T-cell (primary cell): ENCODE results near the gene TMEM187. TPM values are rescaled to one million over a fixed set of nuclear protein-coding genes. Genes with fewer than 3 reads are reported as not detected.

Source experiments
- ATAC-seq, 4 experiments: fragments of 200-7000 bp in 3 of 4; fragments of 150-1000 bp in 1 of 4; cut with Tn5 transposase; replicated peaks in 1 of 4; 1 replicate in 3 of 4; 2 replicates in 1 of 4; pipeline ENCODE4 v1.10.0; 2021; ENCODE audit warnings: moderate library complexity in 3 of 4, mild to moderate bottlenecking in 2 of 4, moderate number of reproducible peaks in 1 of 4
- CTCF ChIA-PET, 2 donors: fragments of 300-600 bp; sonication (Branson Sonifier 250); formaldehyde crosslinking; loops; one replicate each; lab custom pipeline; 2022; ENCODE audit warnings: antibody characterized with exemption in 2 of 2; lab: Charles Lee
- POLR2A ChIA-PET, 2 donors: fragments of 300-600 bp; sonication (Branson Sonifier 250); formaldehyde crosslinking; loops; one replicate each; lab custom pipeline; 2022; ENCODE audit warnings: antibody characterized with exemption in 2 of 2; lab: Charles Lee
- DNase-seq, 35 experiments: peaks; one replicate each; pipeline versions ENCODE4 v3.0.0 to v3.0.0-alpha.2; 2013 to 2023
- H3K27ac ChIP-seq: one replicate; pipeline ENCODE4 v1.5.1; 2013; ENCODE audit warnings: low read length
- H3K27me3 ChIP-seq, 2 experiments: replicated peaks in 1 of 2; 1 replicate in 1 of 2; 2 replicates in 1 of 2; pipeline versions ENCODE4 v1.6.1 to v1.7.0; 2013; ENCODE audit warnings: low read length in 1 of 2, mixed read lengths in 1 of 2; ENCODE audit not compliant: control insufficient read depth in 2 of 2, insufficient read depth in 2 of 2; ENCODE audit errors: extremely low read depth in 1 of 2
- H3K36me3 ChIP-seq, 2 donors: 1 replicate in 1 of 2; 2 replicates in 1 of 2; pipeline versions ENCODE4 v1.6.1 to v1.7.0; 2013; ENCODE audit warnings: low read length in 1 of 2; ENCODE audit not compliant: control insufficient read depth in 2 of 2, insufficient read depth in 1 of 2; ENCODE audit errors: extremely low read depth in 1 of 2
- H3K4me1 ChIP-seq, 2 experiments: 1 replicate in 1 of 2; 2 replicates in 1 of 2; pipeline versions ENCODE4 v1.6.1 to v1.7.0; 2013; ENCODE audit warnings: low read length in 2 of 2, mixed read lengths in 1 of 2; ENCODE audit not compliant: insufficient read depth in 2 of 2, control insufficient read depth in 1 of 2; ENCODE audit errors: extremely low read depth in 1 of 2
- H3K4me3 ChIP-seq, 2 donors: 1 replicate in 1 of 2; 2 replicates in 1 of 2; pipeline versions ENCODE4 v1.5.1 to v1.7.0; 2013; ENCODE audit warnings: mild to moderate bottlenecking in 2 of 2, low read length in 1 of 2, moderate library complexity in 1 of 2; ENCODE audit not compliant: control insufficient read depth in 1 of 2; ENCODE audit errors: extremely low read depth in 1 of 2
- H3K9me3 ChIP-seq: 2 replicates; pipeline ENCODE4 v1.7.0; 2013
- H3K27ac Mint-ChIP-seq, 2 donors: one replicate each; pipeline ENCODE4 v1.8.0; 2020 to 2021; ENCODE audit warnings: mild to moderate bottlenecking in 2 of 2, mixed read lengths in 2 of 2
- H3K27me3 Mint-ChIP-seq, 2 donors: one replicate each; pipeline ENCODE4 v1.8.0; 2021 to 2022; ENCODE audit warnings: mixed read lengths in 2 of 2
- H3K36me3 Mint-ChIP-seq: one replicate; pipeline ENCODE4 v1.8.0; 2021; ENCODE audit warnings: mixed read lengths
- H3K4me1 Mint-ChIP-seq, 3 donors: one replicate each; pipeline ENCODE4 v1.8.0; 2020 to 2022; ENCODE audit warnings: mixed read lengths in 3 of 3, mild to moderate bottlenecking in 1 of 3
- H3K4me3 Mint-ChIP-seq, 3 donors: one replicate each; pipeline ENCODE4 v1.8.0; 2020 to 2022; ENCODE audit warnings: mild to moderate bottlenecking in 3 of 3, mixed read lengths in 3 of 3, moderate library complexity in 3 of 3
- H3K9me3 Mint-ChIP-seq, 3 donors: one replicate each; pipeline ENCODE4 v1.8.0; 2020 to 2022; ENCODE audit warnings: mixed read lengths in 3 of 3
- WGBS: methylation state at CpG from one replicate; pipeline ENCODE4 v1.1.5; 2013; ENCODE audit warnings: missing lambda C conversion rate; ENCODE audit not compliant: insufficient coverage; 5-methylcytosine and 5-hydroxymethylcytosine counted together
- total RNA-seq, 35 experiments: library from RNA in 6 of 35; stranded (reverse) in 6 of 35; fragments of 120-200 nt in 1 of 35; gene quantifications; one replicate each; pipeline versions ENCODE4 v1.2.1 to v1.2.4 and lab custom pipeline; 2013 to 2026

The TMEM187 gene
- total RNA-seq, 5 donors from 2014 or later (not counting 1 experiment from before 2014, with no cell fraction given) = 4.0 to 16.9 (median 14.1) TPM

DNA sequence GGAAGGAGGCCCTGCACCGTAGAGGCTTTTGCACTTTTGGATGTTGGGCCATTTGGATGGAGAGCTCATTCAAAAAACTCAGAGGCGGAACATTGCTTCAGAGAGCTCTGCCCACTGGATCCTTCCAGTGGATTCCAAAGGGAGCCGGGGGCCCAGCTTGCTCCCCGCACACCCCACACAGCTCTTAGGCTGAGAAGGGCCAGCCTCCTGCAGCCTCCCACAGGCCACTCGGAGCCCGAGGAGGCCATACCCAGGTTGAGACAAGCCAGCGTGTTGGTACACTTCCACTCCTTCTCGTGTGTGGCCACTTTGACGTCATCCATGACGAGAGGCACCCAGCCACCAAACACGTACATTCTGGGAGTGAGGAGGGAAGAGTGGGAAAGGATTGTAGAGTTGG is 11.3 kb upstream of the TMEM187 start:
- Histone ChIP-seq H3K4me1 (peaks cover 0 to 21% of the 10 kb centered on the region in 2 experiments), H3K36me3 (peaks cover 20 to 77% of the 10 kb centered on the region in 2 donors), H3K9me3 (no peaks in the 10 kb centered on the region), H3K27ac (no peak overlapping the region), H3K4me3 (no peak overlapping the region), H3K27me3 (no peaks in the 10 kb centered on the region)
- no peak overlapping the region for H3K4me3 Mint-ChIP-seq
- H3K27me3 Mint-ChIP-seq = no peaks in the 10 kb centered on the region
- ChIA-PET POLR2A (interaction anchor here in 1 of 2 donors (0.6 kb wide), 1 partner anchor 9 kb away, joined by 4 read pairs; no protein-coding TSS in a partner anchor), CTCF (no interaction called here)
- no peaks in the 10 kb centered on the region for H3K9me3 Mint-ChIP-seq
- peaks cover 7% of the 10 kb centered on the region for H3K36me3 Mint-ChIP-seq
- H3K27ac Mint-ChIP-seq = no peak overlapping the region
- ATAC-seq (no peak), DNase-seq (no peak)
- peaks cover 11 to 19% (median 14%) of the 10 kb centered on the region in 3 donors for H3K4me1 Mint-ChIP-seq
- 100% methylated on average over 2 of the region's 11 CpGs for WGBS

DNA sequence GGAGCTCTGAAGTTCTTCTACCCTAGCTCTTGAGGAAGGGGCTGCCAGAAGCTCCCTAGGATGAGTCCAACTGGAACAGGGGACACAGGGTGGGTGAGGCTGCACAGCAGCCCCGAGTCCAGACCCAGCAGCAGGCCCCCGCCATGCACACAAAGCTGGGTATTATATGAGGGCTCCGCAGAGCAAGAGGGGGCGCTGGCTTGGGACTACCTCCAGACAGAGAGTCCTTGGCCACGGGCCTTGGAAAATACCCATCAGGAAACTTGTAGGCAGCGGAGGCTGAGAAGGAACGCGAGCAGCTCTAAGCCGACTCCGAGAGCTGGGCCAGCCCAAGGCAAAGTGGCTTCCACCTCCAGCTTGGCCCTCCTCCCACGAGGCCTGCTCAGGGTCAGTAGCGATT is 9.0 kb upstream of the TMEM187 start:
- H3K4me3 Mint-ChIP-seq = no peak overlapping the region
- peaks cover 33 to 40% (median 36%) of the 10 kb centered on the region in 3 donors for H3K4me1 Mint-ChIP-seq
- H3K9me3 Mint-ChIP-seq = no peaks in the 10 kb centered on the region
- POLR2A ChIA-PET = no interaction called here
- Histone ChIP-seq H3K27ac (no peak overlapping the region), H3K4me1 (peaks cover 6 to 44% of the 10 kb centered on the region in 2 experiments), H3K27me3 (no peaks in the 10 kb centered on the region), H3K4me3 (no peak overlapping the region), H3K9me3 (no peaks in the 10 kb centered on the region), H3K36me3 (peaks cover 20 to 55% of the 10 kb centered on the region in 2 donors)
- no peak overlapping the region for H3K27ac Mint-ChIP-seq
- CTCF ChIA-PET = interaction anchor here in 1 of 2 donors (0.5 kb wide), 2 partner anchors 11 to 15 kb away, joined by 3 to 4 read pairs; no protein-coding TSS in a partner anchor
- WGBS = 100% methylated on average over 3 of the region's 12 CpGs
- no peak for ATAC-seq
- H3K36me3 Mint-ChIP-seq = peaks cover 4% of the 10 kb centered on the region
- H3K27me3 Mint-ChIP-seq = no peaks in the 10 kb centered on the region
- no peak for DNase-seq

DNA sequence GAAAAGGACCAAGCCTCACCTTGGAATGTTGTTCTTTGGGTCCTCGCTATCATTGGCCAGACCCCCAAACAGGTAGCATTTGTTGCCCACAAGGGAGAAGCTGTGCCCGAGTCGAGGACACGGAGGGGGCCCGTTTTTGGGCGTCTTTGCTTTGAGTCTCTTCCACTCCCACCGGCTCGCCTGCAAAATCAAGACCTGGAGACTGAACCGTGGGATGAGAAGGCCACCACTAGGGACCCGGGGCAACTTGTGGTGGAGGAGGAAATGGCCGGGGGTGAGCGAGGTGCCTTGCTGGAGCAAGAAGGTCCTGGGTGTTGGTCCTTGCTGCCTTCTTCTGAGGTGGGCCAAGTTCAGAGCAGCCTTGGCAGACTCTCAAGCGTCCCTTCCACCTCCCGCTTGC is 8.4 kb upstream of the TMEM187 start:
- H3K4me1 Mint-ChIP-seq = peaks cover 34 to 42% (median 40%) of the 10 kb centered on the region in 3 donors
- no peaks in the 10 kb centered on the region for H3K27me3 Mint-ChIP-seq
- ATAC-seq (no peak), DNase-seq (no peak)
- H3K36me3 Mint-ChIP-seq = peaks cover 4% of the 10 kb centered on the region
- H3K27ac Mint-ChIP-seq = no peak overlapping the region
- H3K4me3 Mint-ChIP-seq = no peak overlapping the region
- no peaks in the 10 kb centered on the region for H3K9me3 Mint-ChIP-seq
- Histone ChIP-seq H3K4me3 (no peak overlapping the region), H3K36me3 (peaks cover 18 to 50% of the 10 kb centered on the region in 2 donors), H3K27ac (no peak overlapping the region), H3K9me3 (no peaks in the 10 kb centered on the region), H3K27me3 (no peaks in the 10 kb centered on the region), H3K4me1 (peaks cover 6 to 50% of the 10 kb centered on the region in 2 experiments)
- WGBS = no CpG with 5 or more reads among the region's 14 CpGs
- POLR2A ChIA-PET = no interaction called here
- CTCF ChIA-PET = no interaction called here

DNA sequence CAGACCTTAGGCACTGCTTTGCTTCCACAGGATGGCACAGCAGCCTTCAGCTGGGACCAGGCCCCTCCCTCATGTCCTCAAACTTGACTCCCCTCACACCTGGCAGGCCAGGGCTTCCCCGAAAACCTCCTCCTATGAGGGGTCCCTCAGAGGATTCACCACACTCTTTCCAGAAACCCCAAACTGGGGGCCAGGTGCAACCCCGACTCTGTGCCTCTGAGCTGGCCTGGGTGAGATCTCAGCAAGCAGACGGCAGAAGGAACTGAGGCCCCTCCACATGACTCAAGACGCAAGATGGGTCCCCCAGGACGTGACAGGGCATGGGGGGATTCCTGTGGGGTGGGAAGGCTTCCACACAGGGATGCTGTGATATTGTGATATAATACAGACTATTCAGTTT is 7.1 kb upstream of the TMEM187 start:
- Mint-ChIP-seq H3K27me3 (no peaks in the 10 kb centered on the region), H3K4me1 (peaks cover 39 to 47% (median 42%) of the 10 kb centered on the region in 3 donors), H3K27ac (peak overlapping the region in 1 of 2 donors; percentile 96), H3K9me3 (no peaks in the 10 kb centered on the region), H3K4me3 (peak overlapping the region in 1 of 3 donors; percentile 88), H3K36me3 (peaks cover 4% of the 10 kb centered on the region)
- peak overlapping the region; percentile 78 for H3K27ac ChIP-seq
- no peak for DNase-seq
- ATAC-seq = no peak
- ChIA-PET CTCF (no interaction called here), POLR2A (no interaction called here)
- WGBS = 60% methylated on average over 2 of the region's 5 CpGs
- no peaks in the 10 kb centered on the region for H3K27me3 ChIP-seq
- H3K9me3 ChIP-seq = no peaks in the 10 kb centered on the region
- H3K36me3 ChIP-seq = peaks cover 17 to 37% of the 10 kb centered on the region in 2 donors
- peaks cover 6 to 55% of the 10 kb centered on the region in 2 experiments for H3K4me1 ChIP-seq
- H3K4me3 ChIP-seq = no peak overlapping the region

DNA sequence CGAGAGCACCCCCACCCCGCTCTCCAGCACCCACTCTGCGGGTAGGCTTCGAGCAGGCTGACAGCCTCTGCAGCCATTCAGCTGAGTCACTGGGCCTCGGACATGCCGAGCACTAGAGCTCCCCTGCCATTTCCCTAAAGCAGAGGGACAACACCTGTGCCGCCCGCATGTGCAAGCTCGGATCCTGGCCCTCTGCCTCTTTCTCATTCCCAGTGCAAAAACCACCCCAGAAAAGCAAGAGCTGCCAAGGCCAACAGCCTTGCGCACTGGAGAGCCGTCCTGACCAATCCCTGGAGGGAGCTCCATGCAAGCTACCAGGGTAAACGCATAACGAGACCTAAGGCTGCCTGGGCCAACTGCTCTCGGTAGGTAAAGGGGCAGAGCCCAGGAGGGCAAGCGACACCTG is 6.3 kb upstream of the TMEM187 start:
- H3K4me1 Mint-ChIP-seq = peaks cover 39 to 47% (median 42%) of the 10 kb centered on the region in 3 donors
- H3K36me3 ChIP-seq = peaks cover 12 to 28% of the 10 kb centered on the region in 2 donors
- peaks cover 6 to 55% of the 10 kb centered on the region in 2 experiments for H3K4me1 ChIP-seq
- no peaks in the 10 kb centered on the region for H3K27me3 ChIP-seq
- DNase-seq = no peak
- H3K9me3 ChIP-seq = no peaks in the 10 kb centered on the region
- 100% methylated on average over 2 of the region's 15 CpGs for WGBS
- ChIA-PET CTCF (interaction anchor here in 1 of 2 donors (1.2 kb wide), 1 partner anchor 19 kb away, joined by 3 read pairs; no protein-coding TSS in a partner anchor), POLR2A (no interaction called here)
- ATAC-seq = no peak
- H3K9me3 Mint-ChIP-seq = no peaks in the 10 kb centered on the region
- H3K27ac ChIP-seq = peak overlapping the region; percentile 78
- H3K36me3 Mint-ChIP-seq = no peaks in the 10 kb centered on the region
- peak overlapping the region in 2 of 3 donors; percentile 13 to 88 for H3K4me3 Mint-ChIP-seq
- no peak overlapping the region for H3K4me3 ChIP-seq
- no peaks in the 10 kb centered on the region for H3K27me3 Mint-ChIP-seq
- peak overlapping the region; percentile 96 for H3K27ac Mint-ChIP-seq

DNA sequence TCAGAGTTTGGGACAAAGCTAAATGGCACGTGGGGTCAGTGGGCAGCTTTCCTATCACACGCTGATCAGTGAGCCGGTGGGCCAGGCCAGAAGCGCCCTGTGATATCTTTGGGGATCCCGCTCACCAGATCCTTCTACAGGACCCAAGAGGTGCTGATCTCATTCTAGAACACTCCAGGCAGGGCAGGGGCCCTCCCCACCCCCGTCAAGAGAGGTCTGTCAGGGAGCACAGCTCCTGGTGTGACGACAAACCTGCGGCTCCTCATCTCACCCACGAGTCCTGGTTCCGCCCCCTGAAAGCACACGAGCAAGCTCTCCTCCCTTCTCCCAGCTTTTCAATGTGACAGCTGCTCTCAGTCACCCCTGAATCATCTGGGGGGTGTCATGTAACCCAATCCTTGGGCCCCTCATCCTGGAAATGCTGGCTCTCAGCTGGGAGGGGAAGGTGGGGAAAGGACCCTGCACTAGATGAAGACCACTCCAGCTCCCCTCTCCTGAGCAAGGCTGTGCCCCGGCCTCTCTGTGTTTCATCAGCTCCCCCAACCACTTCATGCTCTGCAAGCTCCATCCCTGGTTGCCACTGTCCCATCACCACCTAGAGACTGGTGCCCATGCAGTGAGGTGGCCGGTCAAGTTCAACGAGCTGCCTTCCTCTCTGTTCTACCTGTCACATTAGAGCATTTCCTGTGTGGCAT is 5.6 kb upstream of the TMEM187 start:
- H3K27ac Mint-ChIP-seq = peak overlapping the region; percentile 96
- Histone ChIP-seq H3K27ac (peak overlapping the region; percentile 78), H3K27me3 (no peaks in the 10 kb centered on the region), H3K4me1 (peaks cover 6 to 55% of the 10 kb centered on the region in 2 experiments), H3K4me3 (peak overlapping the region; percentile 55 to 99), H3K9me3 (no peaks in the 10 kb centered on the region), H3K36me3 (peaks cover 10 to 21% of the 10 kb centered on the region in 2 donors)
- no peaks in the 10 kb centered on the region for H3K9me3 Mint-ChIP-seq
- WGBS = 40% methylated on average over 1 of the region's 14 CpGs
- CTCF ChIA-PET = interaction anchor here (1.2 to 1.7 kb wide), 3 partner anchors 20 to 39 kb away, joined by 3 to 5 read pairs (median 4); no protein-coding TSS in a partner anchor
- H3K4me3 Mint-ChIP-seq = peak overlapping the region; percentile 88 to 100 (median 100)
- H3K27me3 Mint-ChIP-seq = no peaks in the 10 kb centered on the region
- POLR2A ChIA-PET = interaction anchor here in 1 of 2 donors (0.6 kb wide), 1 partner anchor 72 kb away, joined by 3 read pairs; no protein-coding TSS in a partner anchor
- ATAC-seq = no peak
- peaks cover 39 to 47% (median 42%) of the 10 kb centered on the region in 3 donors for H3K4me1 Mint-ChIP-seq
- H3K36me3 Mint-ChIP-seq = no peaks in the 10 kb centered on the region
- peak in 14 of 35 experiments; percentile 13 to 58 (median 28) for DNase-seq
